HEK293T (cell line): ENCODE results near the gene CERS2.

Experiments
- ARNT ChIP-seq: fragments of 450-650 bp; IDR thresholded peaks from 2 replicates; pipeline ENCODE4 v1.6.1; 2017; ENCODE audit warnings: mild to moderate bottlenecking
- ELF4 ChIP-seq: fragments of 450-650 bp; IDR thresholded peaks from 2 replicates; pipeline ENCODE4 v1.6.1; 2017; ENCODE audit warnings: antibody characterized with exemption
- FOXA1 ChIP-seq: fragments of 450-650 bp; IDR thresholded peaks from 2 replicates; pipeline ENCODE4 v1.6.1; 2016; ENCODE audit warnings: mild to moderate bottlenecking
- FOXK2 ChIP-seq: fragments of 450-650 bp; IDR thresholded peaks from 2 replicates; pipeline ENCODE4 v1.6.1; 2016; ENCODE audit warnings: mild to moderate bottlenecking
- FOXM1 ChIP-seq: fragments of 450-650 bp; IDR thresholded peaks from 2 replicates; pipeline ENCODE4 v1.6.1; 2017; ENCODE audit warnings: mild to moderate bottlenecking, borderline replicate concordance
- HDGF ChIP-seq: fragments of 450-650 bp; IDR thresholded peaks from 2 replicates; pipeline ENCODE4 v1.6.1; 2017; ENCODE audit warnings: antibody characterized with exemption, borderline replicate concordance
- L3MBTL2 ChIP-seq: fragments of 450-650 bp; conservative IDR thresholded peaks from 2 replicates; pipeline ENCODE4 v1.6.1; 2016; ENCODE audit warnings: mild to moderate bottlenecking
- LEF1 ChIP-seq: fragments of 450-650 bp; IDR thresholded peaks from 2 replicates; pipeline ENCODE4 v1.6.1; 2017; ENCODE audit warnings: mild to moderate bottlenecking, borderline replicate concordance
- NFRKB ChIP-seq: fragments of 450-650 bp; IDR thresholded peaks from 2 replicates; pipeline ENCODE4 v1.6.1; 2016; ENCODE audit warnings: mild to moderate bottlenecking, moderate library complexity
- SP1 ChIP-seq: fragments of 450-650 bp; IDR thresholded peaks from 2 replicates; pipeline ENCODE4 v1.6.1; 2017
- SUZ12 ChIP-seq: fragments of 450-650 bp; IDR thresholded peaks from 2 replicates; pipeline ENCODE4 v1.6.1; 2016; ENCODE audit warnings: mild to moderate bottlenecking
- TARDBP ChIP-seq: fragments of 450-650 bp; IDR thresholded peaks from 2 replicates; pipeline ENCODE4 v1.6.1; 2016
- ZNF384 ChIP-seq: fragments of 450-650 bp; IDR thresholded peaks from 2 replicates; pipeline ENCODE4 v1.6.1; 2016

- TF ChIP-seq HDGF = no peak
- TF ChIP-seq FOXM1 = no peak
- TF ChIP-seq FOXK2 = no peak
- no peak for TF ChIP-seq ELF4
- no peak for TF ChIP-seq SP1
- TF ChIP-seq SUZ12 = no peak
- TF ChIP-seq ZNF384 = no peak
- 0 out of 2 replicates have a peak, but pooled peaks have one; percentile 22 for TF ChIP-seq L3MBTL2
- no peak for TF ChIP-seq LEF1
- no peak for TF ChIP-seq TARDBP
- TF ChIP-seq ARNT = no peak
- no peak for TF ChIP-seq FOXA1
- TF ChIP-seq NFRKB = no peak
Measured at GRCh38 chr1:150995896-150996295, 21.3 kb upstream of the CERS2 start.
